Ascending aorta (tissue), 2 donors: ENCODE data around the gene SLC2A13. TPM values are rescaled to one million over a fixed set of nuclear protein-coding genes. Genes with fewer than 3 reads are reported as not detected.

Experiments used
- DNase-seq, 2 donors: peaks; one replicate each; pipeline ENCODE4 v3.0.0-alpha.2; 2019; ENCODE audit warnings: low spot score in 2 of 2
- H3K27ac ChIP-seq, 2 donors: fragments of 200-600 bp; sonication (generic); one replicate each; pipeline ENCODE4 v1.5.1; 2016 to 2017; ENCODE audit warnings: mild to moderate bottlenecking in 1 of 2
- H3K27me3 ChIP-seq: fragments of 200-600 bp; sonication (generic); one replicate; pipeline ENCODE4 v1.5.1; 2017
- H3K36me3 ChIP-seq, 2 donors: fragments of 200-600 bp; sonication (generic); one replicate each; pipeline ENCODE4 v1.5.1; 2016
- H3K4me1 ChIP-seq, 2 donors: fragments of 200-600 bp; sonication (generic); one replicate each; pipeline ENCODE4 v1.5.1; 2016 to 2017; ENCODE audit warnings: mild to moderate bottlenecking in 1 of 2
- H3K4me3 ChIP-seq, 2 donors: fragments of 200-600 bp; sonication (generic); one replicate each; pipeline ENCODE4 v1.5.1; 2016 to 2017; ENCODE audit warnings: mild to moderate bottlenecking in 1 of 2
- H3K9me3 ChIP-seq, 2 donors: fragments of 200-600 bp; sonication (generic); one replicate each; pipeline ENCODE4 v1.5.1; 2016
- CTCF ChIP-seq, 3 experiments: fragments of 200-600 bp in 2 of 3; fragments of 450-650 bp in 1 of 3; sonication (generic) in 2 of 3; IDR thresholded peaks; one replicate each; pipeline ENCODE4 v1.5.1; 2016 to 2019; ENCODE audit warnings: antibody characterized with exemption in 3 of 3, mild to moderate bottlenecking in 1 of 3, moderate library complexity in 1 of 3
- intact Hi-C: fragments of 100-400 bp; cut with DNase I; formaldehyde crosslinking; loops from one replicate; pipeline ENCODE4 v1.15.1; 2023
- total RNA-seq: library from RNA; depleted of rRNA; stranded (reverse); fragments of >200 nt; gene quantifications from one replicate; pipeline ENCODE4 v1.1.0, GENCODE V29; 2016

Gene SLC2A13
- total RNA-seq, 1 donor from 2014 or later = 23.5 TPM

GRCh38 chr12:40016980-40017379 lies 88.9 kb downstream of the SLC2A13 start:
- DNase-seq = no peak
- Histone ChIP-seq H3K27me3 (no peaks in the 10 kb centered on the region), H3K4me3 (no peak overlapping the region), H3K9me3 (no peaks in the 10 kb centered on the region), H3K4me1 (peaks cover 0 to under 1% of the 10 kb centered on the region in 2 donors), H3K36me3 (no peaks in the 10 kb centered on the region), H3K27ac (no peak overlapping the region)
- intact Hi-C loops = no loop called here
- no peak for TF ChIP-seq CTCF (IDR thresholded peaks at IDR 0.05)

- H3K36me3 ChIP-seq = no peaks in the 10 kb centered on the region
- no peak for TF ChIP-seq CTCF (IDR thresholded peaks at IDR 0.05)
- H3K27me3 ChIP-seq = no peaks in the 10 kb centered on the region
- H3K9me3 ChIP-seq = no peaks in the 10 kb centered on the region
- no peak for DNase-seq
- intact Hi-C loops = no loop called here
- H3K27ac ChIP-seq = no peak overlapping the region
- H3K4me1 ChIP-seq = peaks cover 0 to 4% of the 10 kb centered on the region in 2 donors
- no peak overlapping the region for H3K4me3 ChIP-seq
Measured at GRCh38 chr12:40015881-40016280, 90.0 kb downstream of the SLC2A13 start.

GRCh38 chr12:40015345-40015744 lies 90.5 kb downstream of the SLC2A13 start:
- no peaks in the 10 kb centered on the region for H3K27me3 ChIP-seq
- no peak overlapping the region for H3K4me3 ChIP-seq
- no peak overlapping the region for H3K27ac ChIP-seq
- intact Hi-C loops = no loop called here
- no peak for DNase-seq
- no peaks in the 10 kb centered on the region for H3K9me3 ChIP-seq
- no peaks in the 10 kb centered on the region for H3K36me3 ChIP-seq
- TF ChIP-seq CTCF (IDR thresholded peaks at IDR 0.05) = no peak
- peaks cover 0 to 4% of the 10 kb centered on the region in 2 donors for H3K4me1 ChIP-seq

- peaks cover 0 to 4% of the 10 kb centered on the region in 2 donors for H3K4me1 ChIP-seq
- no peaks in the 10 kb centered on the region for H3K9me3 ChIP-seq
- no peak overlapping the region for H3K27ac ChIP-seq
- no peaks in the 10 kb centered on the region for H3K27me3 ChIP-seq
- intact Hi-C loops = loop anchor here (5.0 kb wide), 1 partner anchor 38 kb away; no protein-coding TSS in a partner anchor
- DNase-seq = no peak
- no peak for TF ChIP-seq CTCF (IDR thresholded peaks at IDR 0.05)
- H3K4me3 ChIP-seq = no peak overlapping the region
- H3K36me3 ChIP-seq = no peaks in the 10 kb centered on the region
Measured at GRCh38 chr12:40013847-40014246, 92.0 kb downstream of the SLC2A13 start.

- TF ChIP-seq CTCF (IDR thresholded peaks at IDR 0.05) = no peak
- Histone ChIP-seq H3K36me3 (no peaks in the 10 kb centered on the region), H3K27me3 (no peaks in the 10 kb centered on the region), H3K4me1 (peaks cover 0 to 4% of the 10 kb centered on the region in 2 donors), H3K27ac (no peak overlapping the region), H3K4me3 (no peak overlapping the region), H3K9me3 (no peaks in the 10 kb centered on the region)
- no peak for DNase-seq
- intact Hi-C loops = loop anchor here (5.0 kb wide), 1 partner anchor 39 kb away; no protein-coding TSS in a partner anchor
Measured at GRCh38 chr12:40013292-40013691, 92.6 kb downstream of the SLC2A13 start.

- H3K36me3 ChIP-seq = no peaks in the 10 kb centered on the region
- H3K27ac ChIP-seq = no peak overlapping the region
- peaks cover 0 to 4% of the 10 kb centered on the region in 2 donors for H3K4me1 ChIP-seq
- H3K27me3 ChIP-seq = no peaks in the 10 kb centered on the region
- H3K9me3 ChIP-seq = no peaks in the 10 kb centered on the region
- TF ChIP-seq CTCF (IDR thresholded peaks at IDR 0.05) = no peak
- intact Hi-C loops = loop anchor here (5.0 kb wide), 1 partner anchor 40 kb away; no protein-coding TSS in a partner anchor
- DNase-seq = no peak
- no peak overlapping the region for H3K4me3 ChIP-seq
Measured at GRCh38 chr12:40012711-40013110, 93.2 kb downstream of the SLC2A13 start.
